ENCODE measurements around the gene MYEF2. TPM values are rescaled to one million over a fixed set of nuclear protein-coding genes. Genes with fewer than 3 reads are reported as not detected.

The MYEF2 gene
- total and polyA plus RNA-seq, 2 of the 8 experiments (the other 6 are each of a cell fraction or from before 2014, with no cell fraction given), result 18.9 to 79.2 TPM

- TF ChIP-seq CTCF (IDR thresholded peaks at IDR 0.05; ENCODE audit: control extremely low read depth in 1 of 3, insufficient read depth in 1 of 3, low read depth in 1 of 3, low read length in 3 of 3) (no peak), PHF8 (conservative IDR thresholded peaks at IDR 0.05; ENCODE audit: low read depth, low read length) (no peak), BCL11A (IDR thresholded peaks at IDR 0.05; ENCODE audit: low read depth in 2 of 2, low read length in 2 of 2) (no peak), BACH1 (IDR thresholded peaks at IDR 0.05; ENCODE audit: low read length) (no peak)
Measured at GRCh38 chr15:48121849-48122248, 56.2 kb downstream of the MYEF2 start (continued).
